ENCODE measurements around the gene MANBA. TPM values are rescaled to one million over a fixed set of nuclear protein-coding genes. Genes with fewer than 3 reads are reported as not detected.

Gene MANBA
- total RNA-seq, 1 donor from 2014 or later = 8.0 TPM

Other genes starting within 250 kb of the MANBA start
- 480 and 507 TPM in 2 replicates for gene UBE2D3, start 66.6 kb upstream of the MANBA start, total RNA-seq
- gene CISD2, start 108.0 kb upstream of the MANBA start, total RNA-seq = 41.2 and 50.7 TPM in 2 replicates